Loucy (cell line): ENCODE data around the gene AAGAB.

Source experiments
- H2AFZ ChIP-seq: fragments of 200-600 bp; sonication (generic); 2 replicates; pipeline ENCODE4 v1.6.0; 2016; ENCODE audit warnings: antibody characterized with exemption, mild to moderate bottlenecking, low read length, moderate library complexity
- H3F3A ChIP-seq: fragments of 200-600 bp; 2 replicates; pipeline ENCODE4 v1.6.0; 2016; ENCODE audit warnings: antibody characterized with exemption, low read depth, mild to moderate bottlenecking
- H3K27me3 ChIP-seq: fragments of 200-600 bp; sonication (generic); 2 replicates; pipeline ENCODE4 v1.6.1; 2014; ENCODE audit warnings: low read length, mild to moderate bottlenecking; ENCODE audit not compliant: insufficient read depth, poor library complexity, severe bottlenecking
- H3K36me3 ChIP-seq: fragments of 200-600 bp; sonication (generic); 2 replicates; pipeline ENCODE4 v1.6.1; 2016; ENCODE audit warnings: low read length; ENCODE audit not compliant: insufficient read depth
- H3K4me1 ChIP-seq: fragments of 200-600 bp; sonication (generic); 2 replicates; pipeline ENCODE4 v1.5.1; 2014; ENCODE audit warnings: low read length, mild to moderate bottlenecking; ENCODE audit not compliant: insufficient read depth, poor library complexity, severe bottlenecking
- H3K4me2 ChIP-seq: fragments of 200-600 bp; sonication (generic); 2 replicates; pipeline ENCODE4 v1.6.0; 2014; ENCODE audit warnings: antibody characterized with exemption, low read length, low read depth, mild to moderate bottlenecking; ENCODE audit not compliant: poor library complexity, severe bottlenecking
- H3K4me3 ChIP-seq: fragments of 200-600 bp; sonication (generic); 2 replicates; pipeline ENCODE4 v1.5.1; 2014; ENCODE audit warnings: low read length, mild to moderate bottlenecking, mixed read lengths; ENCODE audit not compliant: poor library complexity, severe bottlenecking
- H3K79me2 ChIP-seq: fragments of 200-600 bp; sonication (generic); 2 replicates; pipeline ENCODE4 v1.6.1; 2014; ENCODE audit warnings: low read length; ENCODE audit not compliant: insufficient read depth
- H3K9ac ChIP-seq: fragments of 200-600 bp; sonication (generic); 2 replicates; pipeline ENCODE4 v1.6.0; 2014; ENCODE audit warnings: mild to moderate bottlenecking, low read depth, low read length, moderate library complexity; ENCODE audit not compliant: poor library complexity, severe bottlenecking
- H3K9me2 ChIP-seq: fragments of 200-600 bp; sonication (generic); replicated peaks from 2 replicates; pipeline ENCODE4 v1.6.1; 2016; ENCODE audit warnings: low read depth, low read length, mixed read lengths
- H3K9me3 ChIP-seq: fragments of 200-600 bp; sonication (generic); 2 replicates; pipeline ENCODE4 v1.6.1; 2014; ENCODE audit warnings: mild to moderate bottlenecking, antibody characterized with exemption, low read length, low read depth; ENCODE audit not compliant: insufficient read depth
- H4K20me1 ChIP-seq: fragments of 200-600 bp; sonication (generic); 2 replicates; pipeline ENCODE4 v1.6.0; 2014; ENCODE audit warnings: antibody characterized with exemption, low read length, mild to moderate bottlenecking; ENCODE audit not compliant: insufficient read depth, poor library complexity, severe bottlenecking
- CTCF ChIP-seq: fragments of 200-600 bp; sonication (generic); conservative IDR thresholded peaks from 2 replicates; pipeline ENCODE4 v1.5.1; 2014; ENCODE audit warnings: mild to moderate bottlenecking, antibody characterized with exemption, low read length
- EZH2phosphoT487 ChIP-seq: fragments of 200-600 bp; IDR thresholded peaks from 2 replicates; pipeline ENCODE4 v1.6.1; 2018; ENCODE audit warnings: antibody characterized with exemption, mild to moderate bottlenecking, moderate library complexity, borderline replicate concordance

AAGAB gene

GRCh38 chr15:67242708-67243111, 11.8 kb downstream of the AAGAB start:
- Histone ChIP-seq H3K9me2 (no peaks in the 10 kb centered on the region), H3K79me2 (peaks cover 90% of the 10 kb centered on the region), H3K4me2 (peak overlapping the region; percentile 66), H2AFZ (no peak overlapping the region), H3F3A (no peaks in the 10 kb centered on the region), H3K4me3 (peak overlapping the region; percentile 46), H3K36me3 (no peaks in the 10 kb centered on the region), H3K9me3 (no peaks in the 10 kb centered on the region), H3K27me3 (no peaks in the 10 kb centered on the region), H3K4me1 (peaks cover 40% of the 10 kb centered on the region), H3K9ac (peak overlapping the region; percentile 13), H4K20me1 (peaks cover 5% of the 10 kb centered on the region)
- TF ChIP-seq CTCF: no peak
- TF ChIP-seq EZH2phosphoT487: no peak

GRCh38 chr15:67241132-67241855, 13.2 kb downstream of the AAGAB start:
- no peaks in the 10 kb centered on the region for H3K9me2 ChIP-seq
- 0 out of 2 replicates have a peak, but pooled peaks cover 2% of the 10 kb centered on the region for H3K36me3 ChIP-seq
- H3K4me3 ChIP-seq: no peak overlapping the region
- peaks cover 40% of the 10 kb centered on the region for H3K4me1 ChIP-seq
- H3K4me2 ChIP-seq: peak overlapping the region; percentile 35
- H3K79me2 ChIP-seq: peaks cover 93% of the 10 kb centered on the region
- no peaks in the 10 kb centered on the region for H3F3A ChIP-seq
- H3K9ac ChIP-seq: no peak overlapping the region
- no peak for TF ChIP-seq CTCF
- TF ChIP-seq EZH2phosphoT487: no peak
- no peaks in the 10 kb centered on the region for H3K9me3 ChIP-seq
- H4K20me1 ChIP-seq: peaks cover 5% of the 10 kb centered on the region
- H2AFZ ChIP-seq: no peak overlapping the region
- no peaks in the 10 kb centered on the region for H3K27me3 ChIP-seq

- peak overlapping the region; percentile 35 for H3K4me2 ChIP-seq
- no peak for TF ChIP-seq EZH2phosphoT487
- peak; percentile 73 for TF ChIP-seq CTCF
- peaks cover 10% of the 10 kb centered on the region; the same call in 1 of the 2 replicates for H3K36me3 ChIP-seq
- no peak overlapping the region for H3K4me3 ChIP-seq
- no peaks in the 10 kb centered on the region for H3K27me3 ChIP-seq
- no peaks in the 10 kb centered on the region for H3K9me3 ChIP-seq
- H2AFZ ChIP-seq: no peak overlapping the region
- no peaks in the 10 kb centered on the region for H3F3A ChIP-seq
- peaks cover 5% of the 10 kb centered on the region for H4K20me1 ChIP-seq
- H3K9me2 ChIP-seq: no peaks in the 10 kb centered on the region
- H3K9ac ChIP-seq: no peak overlapping the region
- peaks cover 88% of the 10 kb centered on the region for H3K79me2 ChIP-seq
- H3K4me1 ChIP-seq: peaks cover 40% of the 10 kb centered on the region
Observed at GRCh38 chr15:67240235-67241131, 14.0 kb downstream of the AAGAB start.
